Measurements from ENCODE around the gene METTL21C.

DNA sequence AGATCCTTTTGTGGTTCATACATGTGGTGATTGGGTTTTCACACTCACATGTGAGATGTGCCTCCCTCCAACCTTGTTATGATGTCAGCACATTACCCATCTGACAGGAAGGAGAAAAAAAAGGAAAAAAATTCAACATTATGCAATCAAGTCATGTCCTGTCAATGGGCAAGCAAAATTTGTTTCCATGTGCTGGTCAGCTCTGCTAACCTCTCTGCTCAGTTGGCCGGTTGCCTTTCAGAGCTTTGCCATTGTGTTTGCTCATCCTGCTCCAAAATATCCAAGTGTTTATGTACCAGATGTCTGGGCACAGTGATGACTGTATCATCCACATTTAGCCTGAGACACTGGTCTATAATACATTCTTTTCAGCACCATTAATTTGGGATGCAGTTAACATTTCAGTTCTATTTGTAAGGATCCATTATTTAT lies 27.0 kb upstream of the METTL21C start:
- TF ChIP-seq, protein P1, sequence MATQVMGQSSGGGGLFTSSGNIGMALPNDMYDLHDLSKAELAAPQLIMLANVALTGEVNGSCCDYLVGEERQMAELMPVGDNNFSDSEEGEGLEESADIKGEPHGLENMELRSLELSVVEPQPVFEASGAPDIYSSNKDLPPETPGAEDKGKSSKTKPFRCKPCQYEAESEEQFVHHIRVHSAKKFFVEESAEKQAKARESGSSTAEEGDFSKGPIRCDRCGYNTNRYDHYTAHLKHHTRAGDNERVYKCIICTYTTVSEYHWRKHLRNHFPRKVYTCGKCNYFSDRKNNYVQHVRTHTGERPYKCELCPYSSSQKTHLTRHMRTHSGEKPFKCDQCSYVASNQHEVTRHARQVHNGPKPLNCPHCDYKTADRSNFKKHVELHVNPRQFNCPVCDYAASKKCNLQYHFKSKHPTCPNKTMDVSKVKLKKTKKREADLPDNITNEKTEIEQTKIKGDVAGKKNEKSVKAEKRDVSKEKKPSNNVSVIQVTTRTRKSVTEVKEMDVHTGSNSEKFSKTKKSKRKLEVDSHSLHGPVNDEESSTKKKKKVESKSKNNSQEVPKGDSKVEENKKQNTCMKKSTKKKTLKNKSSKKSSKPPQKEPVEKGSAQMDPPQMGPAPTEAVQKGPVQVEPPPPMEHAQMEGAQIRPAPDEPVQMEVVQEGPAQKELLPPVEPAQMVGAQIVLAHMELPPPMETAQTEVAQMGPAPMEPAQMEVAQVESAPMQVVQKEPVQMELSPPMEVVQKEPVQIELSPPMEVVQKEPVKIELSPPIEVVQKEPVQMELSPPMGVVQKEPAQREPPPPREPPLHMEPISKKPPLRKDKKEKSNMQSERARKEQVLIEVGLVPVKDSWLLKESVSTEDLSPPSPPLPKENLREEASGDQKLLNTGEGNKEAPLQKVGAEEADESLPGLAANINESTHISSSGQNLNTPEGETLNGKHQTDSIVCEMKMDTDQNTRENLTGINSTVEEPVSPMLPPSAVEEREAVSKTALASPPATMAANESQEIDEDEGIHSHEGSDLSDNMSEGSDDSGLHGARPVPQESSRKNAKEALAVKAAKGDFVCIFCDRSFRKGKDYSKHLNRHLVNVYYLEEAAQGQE (IDR thresholded peaks at IDR 0.05; ENCODE audit: insufficient read depth in 1 of 2, low read depth in 2 of 2, low read length in 2 of 2), result no peak
- no peak for TF ChIP-seq TAF1 (IDR thresholded peaks at IDR 0.05; ENCODE audit: borderline replicate concordance, insufficient read depth, low read length)

Data from PFSK-1 (cell line).